Measurements from ENCODE around the gene ZFHX3.
A peak's percentile ranks its signal among the peaks of the same experiment; 100 is the strongest.

ZFHX3 gene

GRCh38 chr16:72887537-72887936 is 160.4 kb downstream of the ZFHX3 start:
- DNase-seq (ENCODE audit: insufficient read length, low spot score) (no peak), FAIRE-seq (no peak)

- DNase-seq (ENCODE audit: insufficient read length, low spot score) (no peak), FAIRE-seq (no peak)
Observed at GRCh38 chr16:72886346-72886974, 161.5 kb downstream of the ZFHX3 start.

GRCh38 chr16:72884573-72884972 is 163.4 kb downstream of the ZFHX3 start:
- DNase-seq (ENCODE audit: insufficient read length, low spot score) (no peak), FAIRE-seq (no peak)

DNA sequence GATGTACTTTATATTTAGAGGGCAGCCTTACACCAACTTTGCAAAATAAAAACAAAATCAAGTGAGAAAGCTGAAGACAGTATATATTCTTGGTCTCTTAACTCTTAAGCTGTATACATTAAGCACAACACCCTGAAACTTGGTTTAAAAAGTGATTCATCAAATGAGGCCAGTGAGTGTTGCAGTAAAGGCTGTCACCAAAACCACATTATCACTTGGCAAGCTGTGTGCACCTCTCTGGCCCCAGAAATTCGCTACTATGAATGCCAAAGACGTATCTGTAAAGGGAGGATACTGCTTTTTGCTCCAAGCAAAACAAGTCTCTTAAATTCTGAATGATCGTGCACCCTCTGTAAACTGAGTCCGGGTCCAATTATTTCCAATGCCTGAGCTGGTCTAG is 163.9 kb downstream of the ZFHX3 start:
- FAIRE-seq (no peak), DNase-seq (ENCODE audit: insufficient read length, low spot score) (no peak)

- FAIRE-seq, result no peak
Observed at GRCh38 chr16:72879846-72880245, 168.1 kb downstream of the ZFHX3 start.

DNA sequence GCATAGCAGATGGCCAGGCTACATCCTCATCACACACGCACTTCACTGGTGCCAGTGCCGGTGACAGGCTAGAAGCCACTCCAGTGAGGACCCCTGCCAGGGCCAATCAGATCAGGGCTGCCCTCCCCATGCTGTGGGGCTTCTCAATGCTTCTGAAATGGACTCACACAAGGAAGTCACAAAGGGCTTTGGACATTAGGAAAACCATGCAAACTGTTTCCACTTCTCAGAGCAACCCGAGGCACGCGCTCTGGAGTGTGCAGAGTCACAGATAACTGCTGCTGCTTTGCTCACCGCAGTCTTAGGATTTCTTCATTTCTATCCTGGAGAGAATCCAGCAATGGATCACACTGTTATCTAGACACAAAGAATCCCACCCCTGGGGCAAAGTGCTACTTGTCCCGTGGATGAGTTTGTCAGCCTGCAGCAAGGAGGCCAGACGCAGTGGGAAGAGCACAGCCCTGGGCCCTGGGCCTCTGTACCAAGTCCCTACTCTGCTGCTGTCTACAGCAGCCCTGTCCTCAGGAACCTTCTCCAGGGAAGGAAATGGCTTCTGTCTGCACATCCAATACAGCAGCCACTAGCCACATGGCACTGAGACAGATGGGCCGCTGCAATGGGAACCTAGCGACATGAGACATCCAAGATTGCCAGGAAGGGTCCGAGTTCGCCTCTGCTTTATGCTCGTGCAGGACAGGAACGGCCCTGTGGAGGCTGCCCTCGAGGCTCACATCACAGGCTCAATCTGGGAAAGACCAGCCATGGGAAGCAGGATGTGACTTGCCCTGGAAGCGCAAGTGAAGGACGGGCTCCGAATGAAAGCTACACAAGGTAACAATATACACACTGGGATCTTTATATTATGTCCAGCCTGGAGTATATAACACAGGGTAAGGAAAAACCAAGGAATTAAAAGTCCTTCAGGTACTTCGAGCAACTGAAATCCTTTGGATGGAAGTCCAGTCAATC is 169.3 kb downstream of the ZFHX3 start:
- DNase-seq (ENCODE audit: insufficient read length, low spot score) (no peak), FAIRE-seq (no peak)

More at GRCh38 chr16:72879846-72880245, 168.1 kb downstream of the ZFHX3 start:
- DNase-seq (ENCODE audit: insufficient read length, low spot score), result no peak

DNA sequence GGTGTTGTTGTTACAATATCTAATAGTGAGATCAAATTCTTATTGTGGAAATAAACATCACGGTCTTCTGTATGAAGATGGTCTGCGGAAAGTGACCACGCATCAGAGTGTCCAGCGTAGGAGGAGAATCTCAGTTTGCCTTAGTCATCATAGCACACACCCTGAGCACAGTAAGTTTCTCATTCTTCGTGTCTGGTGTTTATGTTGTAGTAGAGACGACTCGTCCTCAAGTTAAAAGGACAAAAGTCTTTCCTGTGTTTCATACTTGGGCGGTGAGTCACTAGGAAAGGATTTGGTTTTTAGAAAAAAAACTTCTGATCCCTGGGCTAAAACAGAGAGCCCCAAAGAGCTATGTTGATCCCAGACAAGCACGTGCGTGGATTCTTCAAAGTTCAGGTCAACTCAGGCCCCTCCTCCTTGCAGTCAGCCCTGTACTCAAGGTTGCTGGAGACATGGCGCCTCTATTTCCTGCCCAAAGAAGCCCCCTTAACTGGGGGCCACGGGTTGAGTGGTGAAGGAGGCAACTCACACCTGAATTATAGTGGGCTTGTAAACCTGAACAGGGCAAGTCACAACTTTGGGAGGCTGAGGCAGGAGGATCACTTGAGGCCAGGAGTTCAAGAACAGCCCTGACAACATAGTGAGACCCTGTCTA is 170.4 kb downstream of the ZFHX3 start:
- DNase-seq (ENCODE audit: insufficient read length, low spot score) (no peak), FAIRE-seq (no peak)

- FAIRE-seq (no peak), DNase-seq (ENCODE audit: insufficient read length, low spot score) (no peak)
Observed at GRCh38 chr16:72876981-72877373, 171.0 kb downstream of the ZFHX3 start.

- DNase-seq (ENCODE audit: insufficient read length, low spot score) (peak; percentile 27), FAIRE-seq (no peak)
Observed at GRCh38 chr16:72876221-72876620, 171.7 kb downstream of the ZFHX3 start.

GRCh38 chr16:72875291-72876031 is 172.5 kb downstream of the ZFHX3 start:
- no peak for FAIRE-seq
- DNase-seq (ENCODE audit: insufficient read length, low spot score), result no peak

DNA sequence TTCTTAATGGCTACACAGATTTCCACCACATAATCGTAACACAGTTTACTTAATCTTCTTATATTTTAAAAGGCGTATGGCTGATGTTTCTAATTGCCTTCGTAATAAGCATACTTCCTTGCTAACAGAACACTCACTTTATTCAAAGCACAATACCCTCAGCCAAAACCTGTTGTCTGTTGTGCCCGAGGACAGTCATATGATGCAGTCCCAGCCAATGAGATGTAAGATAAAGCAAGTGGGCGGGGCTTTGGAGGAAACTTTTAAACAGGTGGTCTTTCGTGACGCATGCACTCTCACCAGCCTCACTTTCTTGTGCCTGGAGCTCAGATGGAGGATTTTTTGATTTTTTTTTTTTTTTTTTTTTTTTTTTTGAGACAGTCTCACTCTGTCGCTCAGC is 174.1 kb downstream of the ZFHX3 start:
- FAIRE-seq (no peak), DNase-seq (ENCODE audit: insufficient read length, low spot score) (no peak)

DNA sequence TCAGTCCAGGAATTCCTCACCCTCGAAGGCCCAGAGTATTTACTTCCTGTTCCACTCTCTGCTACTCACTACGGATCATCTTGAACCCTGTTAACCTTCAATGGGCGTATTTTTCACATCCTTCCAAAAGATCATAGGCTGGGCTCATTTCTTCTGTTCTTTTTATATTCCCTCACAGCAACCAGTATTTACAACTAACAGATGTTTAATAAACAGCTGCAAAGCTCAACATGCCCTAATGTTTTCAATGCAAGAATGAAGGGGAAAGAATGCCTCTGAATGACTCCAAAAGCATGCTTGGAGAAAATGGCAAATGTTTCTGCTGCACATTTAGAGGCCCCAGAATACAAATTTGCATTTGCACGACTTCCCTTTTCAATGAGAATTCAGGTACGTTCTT is 174.9 kb downstream of the ZFHX3 start:
- no peak for DNase-seq (ENCODE audit: insufficient read length, low spot score)
- FAIRE-seq, result no peak

DNA sequence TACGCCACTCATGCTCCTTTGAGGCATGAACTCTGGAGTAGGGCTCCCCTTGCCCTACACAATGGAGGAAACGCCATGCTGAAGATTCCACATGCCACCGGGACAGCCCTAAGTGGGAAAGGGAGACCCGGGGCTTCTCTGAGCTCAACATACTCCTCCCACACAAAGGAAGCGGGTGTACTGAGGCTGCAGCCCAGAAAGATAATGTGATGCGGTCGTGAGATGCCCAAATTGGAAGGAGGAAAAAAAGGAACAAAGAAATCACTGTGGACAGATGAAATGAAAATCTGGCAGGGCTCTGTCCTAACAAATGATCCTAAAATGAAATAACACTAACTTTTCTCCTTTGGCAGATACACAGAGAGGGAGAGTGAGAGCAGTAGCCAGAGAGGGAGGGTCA is 182.1 kb downstream of the ZFHX3 start:
- no peak for DNase-seq (ENCODE audit: insufficient read length, low spot score)
- FAIRE-seq, result no peak

- DNase-seq (ENCODE audit: insufficient read length, low spot score) (no peak), FAIRE-seq (no peak)
Observed at GRCh38 chr16:72865258-72865657, 182.7 kb downstream of the ZFHX3 start.

GRCh38 chr16:72864130-72864833 is 183.6 kb downstream of the ZFHX3 start:
- DNase-seq (ENCODE audit: insufficient read length, low spot score) (no peak), FAIRE-seq (no peak)

DNA sequence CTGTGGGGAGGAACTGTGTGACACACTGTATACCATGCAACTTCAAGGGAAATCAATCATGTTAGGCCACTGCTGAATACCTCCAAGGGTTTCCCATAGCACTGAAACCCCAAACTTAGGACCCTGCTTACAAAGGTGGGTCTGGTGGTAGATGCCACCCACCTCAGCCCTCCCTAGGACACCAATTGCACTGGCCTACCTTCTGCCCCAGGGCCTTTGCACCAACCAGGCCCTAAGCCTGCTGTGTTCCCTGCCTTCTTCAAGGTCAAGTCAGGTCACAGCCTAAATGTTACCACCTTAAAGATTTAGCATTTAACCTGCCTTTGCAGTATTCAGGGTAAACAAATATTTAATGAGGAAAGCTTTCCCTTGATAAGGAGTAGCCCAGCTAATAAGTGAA is 185.8 kb downstream of the ZFHX3 start:
- FAIRE-seq, result no peak

GRCh38 chr16:72860726-72861562 is 187.0 kb downstream of the ZFHX3 start:
- no peak for DNase-seq (ENCODE audit: insufficient read length, low spot score)
- no peak for FAIRE-seq

More for the DNA sequence above, 185.8 kb downstream of the ZFHX3 start:
- no peak for DNase-seq (ENCODE audit: insufficient read length, low spot score)

DNA sequence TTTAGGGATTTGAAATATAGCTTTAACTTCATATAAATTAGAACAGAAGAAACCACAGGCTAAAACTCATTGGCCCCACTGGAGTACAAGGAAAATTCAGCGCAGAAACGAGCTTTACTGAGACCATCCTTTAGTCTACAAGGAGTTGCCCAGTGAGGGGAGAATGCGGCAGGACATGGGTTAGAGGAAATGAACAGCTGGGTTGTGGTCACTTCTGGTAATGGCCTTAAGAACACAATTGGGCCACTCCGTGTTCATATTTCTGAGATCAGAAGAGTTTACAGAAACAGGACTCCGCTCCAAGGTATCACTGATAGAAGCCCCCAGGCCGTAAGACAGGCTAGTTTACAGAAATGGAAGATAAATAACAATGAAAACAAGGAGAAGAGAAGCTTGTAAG is 188.3 kb downstream of the ZFHX3 start:
- DNase-seq (ENCODE audit: insufficient read length, low spot score) (no peak), FAIRE-seq (no peak)
